HG03558 (cell line): ENCODE measurements around the gene MT1F.

Source experiments
- ATAC-seq: cut with Tn5 transposase; IDR thresholded peaks from one replicate; pipeline ENCODE4 v1.9.1; 2021; ENCODE audit warnings: moderate number of reproducible peaks; ENCODE audit not compliant: unreplicated experiment; ENCODE audit errors: extremely low read depth

Gene MT1F

GRCh38 chr16:56689171-56689570 lies 31.4 kb downstream of the MT1F start:
- ATAC-seq: no peak

GRCh38 chr16:56690420-56691122 lies 32.8 kb downstream of the MT1F start:
- no peak for ATAC-seq

- ATAC-seq: no peak
Observed at GRCh38 chr16:56691885-56692284, 34.1 kb downstream of the MT1F start.

GRCh38 chr16:56695246-56695645 lies 37.5 kb downstream of the MT1F start:
- ATAC-seq: no peak

- no peak for ATAC-seq
Observed at GRCh38 chr16:56697456-56698155, 39.8 kb downstream of the MT1F start.

GRCh38 chr16:56700195-56700594 lies 42.4 kb downstream of the MT1F start:
- ATAC-seq: no peak

GRCh38 chr16:56700631-56701030 lies 42.9 kb downstream of the MT1F start:
- ATAC-seq: no peak

- ATAC-seq: no peak
Observed at GRCh38 chr16:56701534-56701933, 43.8 kb downstream of the MT1F start.

- no peak for ATAC-seq
Observed at GRCh38 chr16:56702836-56703235, 45.1 kb downstream of the MT1F start.
